NCI-H1417 (cell line): ENCODE results near the gene DLG5.

Experiments
- DNase-seq, 3 experiments: peaks; one replicate each; lab custom pipeline; 2025; lab: John Stamatoyannopoulos, UW

The DLG5 gene

DNA sequence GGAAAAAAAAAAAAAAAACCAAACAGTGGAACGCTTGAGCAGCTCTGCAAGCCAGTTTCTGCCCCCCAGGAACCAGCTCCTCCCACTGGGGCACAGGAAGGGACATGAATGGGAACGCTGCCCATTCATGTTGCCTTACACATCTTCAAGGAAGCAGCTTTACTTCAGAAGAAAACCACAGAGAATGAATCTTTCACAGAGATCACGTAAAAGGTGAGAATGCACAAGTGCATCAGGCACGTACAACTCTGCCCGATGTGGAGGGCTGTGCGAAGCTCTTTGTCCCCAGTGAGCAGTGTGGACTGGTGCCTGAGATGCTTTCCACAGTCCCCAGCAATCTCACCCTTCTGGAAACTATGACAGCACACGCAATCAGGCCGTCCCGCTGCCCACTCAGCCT is 106.2 kb downstream of the DLG5 start:
- no peak for DNase-seq

DNA sequence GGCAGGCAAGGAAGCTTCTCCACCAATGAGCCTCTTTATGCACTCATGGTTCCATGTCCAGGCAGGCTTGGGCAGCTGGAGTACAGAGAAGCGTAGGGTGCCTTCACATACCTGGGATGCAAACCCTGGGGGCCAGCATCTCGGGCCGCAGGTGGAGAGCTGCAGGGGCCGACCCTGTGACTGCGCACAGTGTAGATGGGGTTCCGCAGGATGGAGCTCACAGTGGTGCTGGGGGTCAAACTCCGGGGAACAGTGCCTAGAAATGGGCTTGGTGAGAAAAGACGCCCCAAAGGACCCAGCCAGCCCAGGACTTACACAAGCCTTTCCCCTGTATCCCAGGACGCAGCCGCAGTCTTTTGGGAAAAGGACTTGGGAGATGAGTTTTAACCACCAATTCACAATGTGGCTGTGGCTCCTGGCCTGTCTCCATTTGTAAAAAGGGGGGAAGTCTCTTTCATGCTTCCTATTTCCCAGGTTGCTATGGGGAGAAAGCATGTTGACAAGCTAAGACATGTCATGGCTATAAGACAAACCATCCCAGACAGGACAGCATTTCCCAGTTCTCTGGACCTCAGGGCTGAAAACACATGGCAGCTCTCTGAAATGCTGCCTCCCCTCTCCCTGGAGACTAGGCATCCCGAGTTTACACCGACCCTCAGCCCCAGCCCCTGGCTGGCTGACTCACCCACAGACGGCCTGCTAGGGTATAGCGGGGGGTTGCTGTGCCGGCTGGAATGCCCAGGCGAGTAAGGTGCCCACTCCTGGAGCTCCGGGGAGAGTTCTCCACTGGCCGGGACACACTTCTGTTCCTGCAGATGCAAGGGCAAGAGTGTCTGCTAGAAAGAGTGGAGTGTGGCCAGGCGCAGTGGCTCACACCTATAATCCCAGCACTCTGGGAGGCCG is 107.1 kb downstream of the DLG5 start:
- no peak for DNase-seq

DNA sequence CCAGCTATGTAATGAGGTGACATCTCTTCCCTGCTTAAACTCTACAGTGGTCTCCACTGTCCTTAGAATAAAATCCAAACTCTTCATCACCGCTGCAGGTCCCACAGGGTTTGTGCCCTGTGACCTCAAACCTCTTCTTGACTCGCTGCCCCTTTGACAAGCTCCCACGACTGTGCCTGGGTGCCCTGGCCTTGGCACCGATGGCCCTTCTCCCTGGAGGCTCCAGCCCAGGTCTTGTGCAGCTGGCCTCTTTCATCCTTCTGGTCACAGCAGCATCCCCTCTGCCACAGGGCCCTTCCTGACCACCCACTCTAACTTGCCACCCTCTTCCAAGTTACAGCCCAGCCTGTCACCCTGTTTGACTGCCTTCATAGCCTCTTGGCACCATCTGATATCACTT is 108.2 kb downstream of the DLG5 start:
- DNase-seq, result no peak

DNA sequence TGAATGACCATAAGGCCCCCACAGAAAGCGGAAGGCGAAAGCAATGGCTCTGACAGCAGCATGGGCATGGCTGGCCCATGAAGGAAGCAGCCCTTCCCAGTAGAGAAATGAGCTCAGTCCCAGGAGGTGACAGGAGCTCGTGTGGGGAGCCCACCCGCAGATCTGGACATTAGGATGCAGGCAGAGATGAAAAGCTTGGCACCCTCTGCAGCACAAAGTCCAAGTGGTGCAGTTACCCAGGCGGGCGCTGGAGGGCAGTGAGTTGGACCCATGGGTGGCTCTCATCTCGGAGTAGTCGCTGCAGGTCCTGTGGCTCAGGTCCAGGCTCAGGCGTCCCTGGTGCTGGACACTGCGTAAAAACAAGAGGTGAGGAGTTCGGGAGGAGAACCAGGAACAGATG is 109.0 kb downstream of the DLG5 start:
- DNase-seq, result no peak

DNA sequence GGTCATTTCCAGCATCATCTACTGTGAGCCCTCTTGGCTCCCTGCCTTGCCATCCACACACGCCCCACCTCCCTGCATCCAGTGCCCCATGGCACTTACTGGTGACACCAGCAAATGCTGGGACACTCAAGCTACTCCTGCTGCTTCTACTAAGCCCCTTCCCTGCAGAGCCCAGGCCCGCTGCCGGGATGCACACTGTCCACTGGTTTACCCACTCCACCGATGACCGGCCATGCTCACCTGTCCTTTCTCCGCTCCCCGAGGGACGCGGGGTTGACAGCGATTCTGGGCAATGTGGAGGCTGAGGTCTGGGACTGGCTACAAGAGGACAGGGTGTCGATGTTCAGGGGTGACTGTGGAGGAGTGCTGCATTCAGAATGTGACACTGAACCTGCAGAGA is 110.2 kb downstream of the DLG5 start:
- no peak for DNase-seq

DNA sequence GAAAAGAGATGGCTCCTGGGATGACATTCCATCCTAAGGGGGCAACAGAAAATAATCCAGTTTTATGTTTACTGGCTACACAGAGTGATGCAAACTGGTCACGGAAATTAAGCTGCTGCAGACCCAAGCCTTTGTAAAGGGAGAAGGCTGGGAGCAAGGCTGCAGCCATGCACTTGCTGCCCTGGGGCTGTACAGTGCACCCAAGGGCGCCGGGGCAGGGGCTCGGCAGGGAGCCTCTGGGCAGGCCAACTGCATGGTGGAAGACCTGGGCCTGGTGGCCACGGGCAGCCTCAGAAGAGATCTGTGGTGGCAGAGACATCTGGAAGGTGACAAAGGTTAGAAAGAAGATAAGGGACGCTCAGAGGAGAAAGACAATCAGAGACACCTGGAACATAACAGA is 113.8 kb downstream of the DLG5 start:
- no peak for DNase-seq

DNA sequence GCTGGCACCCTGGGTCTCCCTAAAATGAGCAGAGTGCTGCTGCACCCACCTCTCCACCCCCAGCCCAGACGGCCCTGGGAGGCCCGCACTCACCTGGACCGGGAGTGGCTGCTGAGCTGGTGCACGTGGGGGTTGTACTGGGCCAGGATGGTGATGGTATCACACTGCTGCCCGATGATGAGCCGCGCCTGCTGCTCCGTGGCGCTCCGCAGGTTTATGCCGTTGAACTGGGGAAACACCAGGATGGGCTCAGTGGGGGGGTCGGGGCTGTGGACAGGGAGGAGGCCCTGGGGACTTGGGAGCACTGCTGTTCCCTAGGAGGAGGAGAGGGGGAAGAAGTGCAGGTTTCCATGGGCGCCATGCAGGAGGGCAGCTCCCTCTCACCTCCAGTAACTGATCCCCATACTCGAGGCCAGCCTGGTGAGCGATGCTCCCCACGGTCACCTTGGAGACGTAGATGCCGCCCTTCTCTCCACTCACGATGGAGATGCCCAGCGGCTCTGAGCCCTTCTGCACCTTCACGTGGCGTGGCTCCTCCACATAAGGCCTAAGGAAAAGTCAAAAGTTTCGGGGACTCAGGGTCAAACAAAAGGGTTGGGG is 114.6 kb downstream of the DLG5 start:
- no peak for DNase-seq

DNA sequence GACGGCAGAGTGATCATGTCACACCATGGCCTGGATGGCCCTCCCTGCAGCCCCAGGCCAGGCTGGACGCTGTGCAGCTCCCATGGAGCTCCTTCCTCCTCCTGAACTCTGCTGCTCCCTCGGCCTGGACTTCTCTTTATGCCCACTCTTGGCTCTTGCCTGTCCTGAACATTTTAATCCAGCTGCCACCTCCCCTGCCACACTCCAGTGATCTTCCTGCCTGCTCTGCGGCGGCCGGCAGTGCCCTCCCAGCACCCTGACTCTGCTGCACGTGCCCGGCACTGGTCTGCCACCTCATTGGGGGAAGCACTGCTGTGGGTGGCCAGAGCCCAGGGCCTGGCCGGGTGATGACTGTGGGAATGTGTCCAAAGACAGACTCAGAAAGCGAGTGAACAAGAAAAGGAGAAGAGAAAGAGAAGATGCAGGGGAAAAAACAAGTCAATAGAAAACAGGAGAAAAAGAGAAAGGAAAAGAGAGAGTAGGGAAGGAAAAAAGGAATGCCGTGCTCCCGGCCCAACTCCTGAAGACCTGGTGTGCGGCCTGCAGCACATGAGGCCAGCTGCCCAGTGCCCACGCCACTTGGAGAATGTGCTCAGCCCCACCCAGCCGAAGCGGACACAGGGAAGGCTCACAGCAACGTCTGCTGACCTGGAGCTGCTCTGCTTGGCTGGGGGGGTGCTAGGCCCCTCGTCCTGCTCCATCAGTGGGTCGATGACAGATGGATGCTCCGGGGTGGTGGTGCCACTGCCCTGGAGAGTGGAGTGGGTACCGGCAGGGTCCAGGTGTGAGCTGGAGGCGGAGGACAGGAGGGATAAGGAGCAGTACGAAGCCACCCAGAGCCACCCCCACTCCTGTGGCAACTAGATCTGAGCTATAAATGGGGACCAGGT is 115.9 kb downstream of the DLG5 start:
- DNase-seq, result no peak

DNA sequence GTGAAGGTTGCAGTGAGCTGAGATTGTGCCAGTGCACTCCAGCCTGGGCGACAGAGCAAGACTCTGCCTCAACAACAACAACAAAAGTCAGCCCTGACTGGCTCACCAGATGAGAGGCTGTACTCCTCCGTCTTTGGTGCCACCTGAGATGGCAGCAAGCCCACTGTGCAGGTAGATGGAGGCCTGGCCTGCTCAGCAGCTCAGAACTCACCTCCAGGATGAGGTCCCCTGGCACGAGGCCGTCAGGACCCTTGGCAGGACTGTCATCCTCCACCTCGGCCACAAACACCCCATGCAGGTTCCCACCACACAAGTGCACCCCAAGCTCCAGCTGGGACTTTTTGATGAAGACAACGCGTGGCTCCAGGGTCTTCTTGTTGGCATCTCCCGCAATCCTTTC is 117.2 kb downstream of the DLG5 start:
- no peak for DNase-seq

DNA sequence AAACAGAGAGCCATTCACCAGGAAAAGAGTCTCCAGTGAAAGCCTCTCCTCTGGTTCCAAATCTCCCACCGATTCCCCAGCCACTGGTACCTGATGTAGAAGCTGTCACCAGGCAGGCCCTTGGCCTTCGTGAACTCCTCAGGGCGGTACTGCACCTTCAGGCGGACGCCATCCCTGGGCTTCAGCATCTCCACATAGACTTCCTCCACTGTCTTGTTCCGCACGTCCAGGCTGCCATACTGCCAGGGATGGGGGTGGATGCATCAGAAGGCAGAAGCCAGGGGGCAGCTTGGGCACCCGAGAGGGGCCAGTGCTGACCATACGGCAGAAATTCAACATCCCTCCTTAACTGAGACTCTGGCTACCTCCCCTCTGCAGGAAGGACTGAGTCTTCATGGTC is 118.8 kb downstream of the DLG5 start:
- no peak for DNase-seq

DNA sequence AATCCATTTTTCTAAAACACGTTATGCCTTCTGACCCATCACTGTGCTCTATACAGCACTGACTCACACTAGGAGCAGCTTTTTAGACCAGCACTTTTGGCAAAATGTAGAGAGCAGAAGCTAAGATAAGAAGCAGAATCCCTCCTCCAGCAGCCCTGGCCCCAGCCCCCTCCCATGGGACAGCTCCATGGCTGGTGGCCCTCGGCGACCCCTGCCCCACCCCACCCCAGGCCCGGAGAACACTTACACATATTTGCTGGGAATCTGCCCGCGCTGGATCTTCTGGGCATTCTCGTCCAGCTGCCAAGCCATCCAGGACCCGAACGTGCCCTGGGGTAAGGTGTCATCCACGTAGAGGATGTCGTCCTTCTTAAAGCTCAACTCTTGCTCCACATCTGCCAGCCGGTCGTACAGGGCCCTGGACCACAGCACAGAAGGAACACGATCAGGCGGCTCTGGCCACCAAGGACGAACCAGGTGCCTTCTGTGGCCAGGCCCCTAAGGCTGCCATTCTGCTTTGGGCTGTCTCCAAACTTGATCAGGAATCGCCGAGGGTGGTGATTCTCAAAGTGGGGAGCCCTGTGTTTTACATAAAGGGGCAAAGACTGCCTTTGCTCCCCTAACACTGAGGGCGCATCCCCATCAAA is 119.9 kb downstream of the DLG5 start:
- no peak for DNase-seq

DNA sequence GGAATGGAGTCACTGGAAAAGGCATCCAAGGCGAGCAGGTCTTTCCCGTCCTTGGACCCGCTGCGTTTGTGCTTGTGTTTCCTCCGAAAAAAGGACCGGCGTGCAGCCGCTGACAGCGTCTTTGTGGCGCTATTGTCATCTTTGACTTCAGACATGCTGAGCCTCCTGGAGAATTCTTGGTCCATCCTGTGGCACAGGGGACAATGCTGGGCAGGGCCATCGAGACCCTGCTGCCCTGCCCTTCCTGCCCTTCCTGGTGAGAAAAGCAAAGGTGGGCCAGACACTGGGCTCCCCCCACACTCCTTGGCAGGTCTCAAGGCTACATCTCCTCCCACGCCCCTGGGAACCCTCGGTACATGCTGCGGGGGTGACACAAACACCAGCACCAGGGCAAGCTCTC is 120.9 kb downstream of the DLG5 start:
- no peak for DNase-seq

DNA sequence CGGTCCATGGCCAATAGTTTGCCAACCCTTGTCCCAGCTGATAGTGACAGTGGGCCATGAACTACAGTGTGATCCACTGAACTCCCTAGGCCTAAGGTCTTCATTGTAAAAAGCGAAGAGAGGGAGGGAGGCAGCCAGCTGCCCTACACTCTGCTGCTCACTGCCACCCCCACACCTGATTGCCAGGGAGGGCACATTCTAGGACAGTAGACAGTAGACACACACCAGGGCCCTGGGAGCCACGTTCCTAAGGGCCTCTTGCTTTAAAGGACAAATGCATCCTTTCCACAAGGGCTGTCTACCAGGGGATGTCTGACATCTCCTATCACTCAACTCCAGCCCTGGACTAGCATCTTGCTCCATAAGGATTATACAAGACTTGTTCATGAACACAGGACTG is 122.2 kb downstream of the DLG5 start:
- DNase-seq, result no peak

DNA sequence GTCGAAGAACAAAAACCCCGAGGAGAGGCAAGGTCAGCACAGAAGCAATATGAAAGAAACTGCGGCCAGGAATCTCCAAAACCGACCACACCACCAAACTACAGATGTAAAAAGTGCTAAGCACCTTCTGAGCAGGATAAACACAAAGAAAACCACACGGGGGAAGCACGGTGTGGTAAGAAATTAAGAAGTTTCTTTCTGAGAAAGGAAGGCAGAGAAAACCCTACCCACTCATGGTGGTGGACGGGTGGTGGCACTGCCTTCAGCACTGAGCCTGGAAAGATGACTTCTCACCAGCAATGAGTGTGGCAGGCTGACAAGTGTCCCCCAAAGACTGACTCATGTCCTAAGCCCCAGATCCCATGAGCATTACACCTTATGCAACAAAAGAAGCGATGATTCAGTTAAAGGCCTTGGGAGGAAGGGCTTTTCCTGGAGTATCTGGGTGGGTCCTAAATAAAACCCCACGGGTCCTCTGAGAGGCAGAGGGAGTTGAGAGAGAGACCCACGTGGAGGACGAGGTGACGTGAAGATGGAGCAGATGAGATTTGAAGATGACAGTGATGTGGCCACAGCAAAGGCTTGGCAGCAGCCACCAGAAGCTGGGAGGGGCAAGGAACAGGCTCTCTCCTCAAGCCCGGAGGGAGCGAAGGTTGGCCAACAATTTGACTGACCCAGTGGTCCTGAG is 124.9 kb downstream of the DLG5 start:
- no peak for DNase-seq

DNA sequence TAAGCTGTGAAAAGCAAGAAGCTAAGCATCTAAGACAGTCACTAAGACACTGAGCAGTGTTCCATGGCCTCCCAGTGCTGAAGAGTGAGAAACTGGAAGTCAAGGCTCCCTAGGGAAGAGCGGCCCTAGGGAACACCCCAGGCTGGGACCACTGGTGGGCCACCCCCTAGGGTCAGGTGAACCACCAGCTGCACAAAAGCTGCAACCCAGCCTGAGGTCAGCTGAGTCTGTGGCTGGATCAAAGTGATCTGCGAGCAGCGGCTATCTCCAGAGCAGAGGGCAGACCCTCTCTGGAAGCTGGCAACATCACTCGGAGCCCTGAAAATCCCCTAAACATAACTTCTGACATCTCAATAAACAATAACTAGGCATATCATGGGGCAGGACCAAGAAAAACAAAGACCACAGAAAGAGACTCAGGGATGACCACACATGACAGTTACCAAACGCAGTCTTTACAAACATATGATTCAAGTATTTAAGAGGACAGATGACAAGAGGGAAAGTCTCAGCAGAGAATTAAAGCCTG is 125.8 kb downstream of the DLG5 start:
- DNase-seq, result no peak

DNA sequence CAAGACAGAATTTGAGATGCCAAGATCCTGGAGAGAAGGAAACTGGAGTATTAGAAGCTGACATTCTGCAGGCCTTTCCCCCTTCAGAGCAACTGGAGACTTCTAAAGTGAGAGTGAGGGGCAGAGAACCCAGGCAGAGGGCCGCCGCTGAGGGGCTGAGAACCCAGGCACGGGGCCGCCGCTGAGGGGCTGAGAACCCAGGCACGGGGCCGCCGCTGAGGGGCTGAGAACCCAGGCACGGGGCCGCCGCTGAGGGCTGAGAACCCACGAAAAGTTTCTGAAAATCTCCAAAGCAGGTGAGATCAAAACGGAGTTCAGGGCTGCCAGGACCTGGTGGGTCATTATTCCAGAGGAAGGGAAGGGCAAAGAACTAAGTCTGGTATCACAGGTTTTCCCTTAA is 126.2 kb downstream of the DLG5 start:
- DNase-seq, result no peak

DNA sequence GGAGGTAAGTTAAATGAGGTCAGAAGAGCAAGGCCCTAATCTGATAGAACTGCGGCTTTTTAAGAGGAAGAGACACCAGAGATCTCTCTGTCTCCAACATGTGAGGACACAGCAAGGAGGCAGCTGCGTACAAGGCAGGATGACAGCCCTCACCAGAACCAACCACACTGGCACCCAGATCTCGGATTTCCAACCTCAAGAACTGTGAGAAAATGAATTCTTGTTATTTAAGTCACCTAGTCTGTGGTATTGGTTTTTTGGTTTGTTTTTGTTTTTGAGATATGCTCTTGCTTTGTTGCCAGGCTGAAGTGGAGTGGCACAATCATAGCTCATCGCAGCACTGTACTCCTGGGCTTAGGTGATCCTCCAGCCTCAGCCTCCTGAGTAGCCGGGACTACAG is 127.2 kb downstream of the DLG5 start:
- no peak for DNase-seq

DNA sequence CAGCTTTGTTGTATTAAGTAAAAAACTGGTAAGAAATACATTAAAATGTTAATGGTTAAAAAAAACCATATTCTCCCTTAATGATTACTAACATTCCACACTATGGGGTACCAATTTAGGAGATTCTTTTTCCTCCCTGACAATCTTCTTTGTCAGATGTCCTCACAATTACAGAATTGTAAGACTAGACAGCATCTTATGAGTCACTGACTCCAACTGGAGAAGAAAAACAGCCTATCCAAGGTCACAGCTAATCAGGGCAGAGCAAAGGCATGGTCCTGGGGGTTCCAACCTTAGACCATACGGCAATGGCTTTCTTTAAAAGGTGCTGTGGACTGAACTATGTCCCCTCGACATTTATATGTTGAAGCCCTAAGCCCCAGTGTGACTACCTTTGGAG is 127.6 kb downstream of the DLG5 start:
- DNase-seq, result no peak

DNA sequence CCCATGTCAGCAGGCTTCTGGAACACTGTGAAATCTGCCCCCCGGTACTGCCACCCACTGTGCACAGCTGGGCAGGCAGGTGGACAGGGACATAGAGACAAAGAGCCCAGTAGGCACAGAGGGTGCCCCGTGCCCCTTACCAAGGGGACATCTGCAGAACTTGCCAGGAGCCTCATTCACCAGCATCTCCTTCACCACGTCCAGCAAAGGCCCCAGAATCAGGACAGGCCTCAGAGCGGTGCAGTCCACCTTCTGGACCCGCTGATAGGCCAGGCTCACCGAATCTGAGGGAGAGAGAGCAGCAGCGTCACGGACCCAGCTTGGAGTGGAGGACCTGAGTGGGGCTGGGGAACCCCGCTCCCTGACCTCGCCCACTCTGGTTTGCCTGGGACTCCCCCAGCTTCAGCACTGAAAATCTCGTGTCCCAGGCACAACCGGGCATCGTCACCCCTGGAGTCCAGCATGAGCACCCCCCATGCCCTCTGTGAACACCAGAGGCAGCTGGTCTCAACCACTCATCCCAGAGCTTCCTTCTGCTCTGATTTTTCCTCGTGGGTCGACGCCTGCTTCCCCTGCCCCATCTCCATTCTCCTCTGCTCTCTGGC is 130.1 kb downstream of the DLG5 start:
- DNase-seq, result peak in 1 of 3 experiments; percentile 0

DNA sequence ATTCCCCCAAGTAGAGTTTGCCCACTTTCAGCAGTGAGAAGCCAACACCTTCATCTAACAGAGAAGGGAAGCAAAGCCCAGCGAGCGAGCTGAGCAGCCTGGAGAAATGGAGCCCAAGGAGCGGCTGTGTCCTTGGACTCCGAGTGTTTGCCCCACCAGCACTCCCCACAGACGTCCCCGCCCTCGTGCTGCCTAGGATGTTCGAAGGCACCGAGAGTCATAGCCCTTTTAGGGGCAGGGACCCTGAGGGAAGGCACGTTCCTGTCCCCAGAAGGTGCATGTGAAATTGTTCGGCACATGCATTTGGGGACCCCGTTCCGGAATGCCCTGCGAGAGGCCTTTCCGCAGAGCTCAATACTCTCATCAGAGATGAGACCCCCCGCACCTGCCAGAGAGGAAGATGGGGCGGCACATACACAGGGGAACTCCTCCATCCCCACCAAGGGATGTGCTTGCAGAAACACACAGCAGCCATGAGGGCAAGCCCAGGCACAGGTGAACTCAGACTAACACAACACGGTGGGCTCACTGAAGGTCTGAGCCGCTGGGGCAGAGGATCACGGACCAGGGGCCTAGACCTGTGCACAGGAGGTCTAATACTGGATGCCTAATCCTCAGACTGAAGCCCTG is 131.0 kb downstream of the DLG5 start:
- DNase-seq, result no peak
